ENCODE data around the gene DNAH12. TPM values are rescaled to one million over a fixed set of nuclear protein-coding genes. Genes with fewer than 3 reads are reported as not detected.
A peak's percentile ranks its signal among the peaks of the same experiment; 100 is the strongest.

DNAH12 gene
- total and polyA plus RNA-seq, 2 of the 13 experiments (the other 11 are each of a cell fraction or from before 2014, with no cell fraction given) = 0.11 TPM

DNA sequence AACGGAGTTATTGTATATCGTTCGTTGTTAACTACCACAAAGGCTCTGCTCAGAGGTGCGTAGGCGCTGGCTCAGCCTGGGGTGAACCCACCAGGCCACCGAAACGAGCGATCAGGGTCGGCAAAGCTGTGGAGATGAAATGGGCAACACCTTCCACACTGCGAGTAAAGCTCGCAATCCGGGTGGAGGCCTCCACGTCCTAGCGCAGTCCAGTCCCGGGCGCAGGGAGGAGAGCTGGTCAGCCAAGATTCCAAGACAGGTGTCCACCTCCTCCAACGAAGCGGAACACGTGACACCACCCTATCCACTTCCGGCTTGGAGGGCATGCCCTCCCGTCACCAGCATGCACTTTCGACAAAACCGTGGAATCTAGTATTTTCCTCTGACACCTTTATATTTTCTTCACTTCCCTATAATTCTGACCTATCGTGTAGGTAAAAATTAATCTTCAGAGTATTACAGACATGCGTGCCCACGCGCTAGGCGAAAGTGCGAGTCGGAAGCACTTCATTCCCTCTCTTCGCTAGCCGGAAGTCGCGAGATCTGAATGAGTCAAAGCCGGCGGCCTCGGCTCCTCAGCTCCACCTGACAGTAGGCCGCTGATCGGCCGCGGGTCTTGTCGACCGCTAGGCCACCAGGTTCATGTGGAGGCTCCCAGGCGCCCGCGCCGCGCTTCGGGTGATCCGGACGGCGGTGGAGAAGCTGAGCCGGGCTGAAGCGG, 11.8 kb upstream of the DNAH12 start, which contains the start of gene PDE12 (continued):
- TF ChIP-seq ZBTB43 (CRISPR knock-in tag; conservative IDR thresholded peaks at IDR 0.05) (no peak), CAMTA2 (CRISPR knock-in tag; IDR thresholded peaks at IDR 0.05; ENCODE audit: borderline replicate concordance) (no peak), ZNF205 (CRISPR knock-in tag; IDR thresholded peaks at IDR 0.05) (peak; percentile 73; the same call in 1 of the 2 replicates), CHD2 (IDR thresholded peaks at IDR 0.05; ENCODE audit: low read depth, low read length) (peak; percentile 94), ZFY (CRISPR knock-in tag; IDR thresholded peaks at IDR 0.05) (peak; percentile 99), NFIC (IDR thresholded peaks at IDR 0.05; ENCODE audit: low read length) (peak; percentile 56; the same call in 1 of the 2 replicates), ZNF770 (CRISPR knock-in tag; IDR thresholded peaks at IDR 0.05) (no peak), KLF6 (CRISPR knock-in tag; IDR thresholded peaks at IDR 0.05) (peak; percentile 84; the same call in 1 of the 2 replicates), BRD4 (CRISPR knock-in tag; IDR thresholded peaks at IDR 0.05) (0 out of 2 replicates have a peak, but pooled peaks have one; percentile 50), REL (CRISPR knock-in tag; conservative IDR thresholded peaks at IDR 0.05) (peak; percentile 85; the same call in 1 of the 2 replicates), ZNF441 (CRISPR knock-in tag; IDR thresholded peaks at IDR 0.05; ENCODE audit: borderline replicate concordance) (peak; percentile 80; the same call in 1 of the 2 replicates), NONO (IDR thresholded peaks at IDR 0.05) (no peak), NONO (CRISPR knock-in tag; conservative IDR thresholded peaks at IDR 0.05) (peak; percentile 96), MZF1 (CRISPR knock-in tag; IDR thresholded peaks at IDR 0.05; ENCODE audit: borderline replicate concordance) (no peak), ZSCAN20 (CRISPR knock-in tag; IDR thresholded peaks at IDR 0.05; ENCODE audit: borderline replicate concordance) (0 out of 2 replicates have a peak, but pooled peaks have one; percentile 72), TCF12 (IDR thresholded peaks at IDR 0.05) (no peak), TCF12 (CRISPR knock-in tag; IDR thresholded peaks at IDR 0.05) (no peak), ZNF567 (CRISPR knock-in tag; IDR thresholded peaks at IDR 0.05; ENCODE audit: borderline replicate concordance) (no peak)
- TF ChIP-seq, protein P1, sequence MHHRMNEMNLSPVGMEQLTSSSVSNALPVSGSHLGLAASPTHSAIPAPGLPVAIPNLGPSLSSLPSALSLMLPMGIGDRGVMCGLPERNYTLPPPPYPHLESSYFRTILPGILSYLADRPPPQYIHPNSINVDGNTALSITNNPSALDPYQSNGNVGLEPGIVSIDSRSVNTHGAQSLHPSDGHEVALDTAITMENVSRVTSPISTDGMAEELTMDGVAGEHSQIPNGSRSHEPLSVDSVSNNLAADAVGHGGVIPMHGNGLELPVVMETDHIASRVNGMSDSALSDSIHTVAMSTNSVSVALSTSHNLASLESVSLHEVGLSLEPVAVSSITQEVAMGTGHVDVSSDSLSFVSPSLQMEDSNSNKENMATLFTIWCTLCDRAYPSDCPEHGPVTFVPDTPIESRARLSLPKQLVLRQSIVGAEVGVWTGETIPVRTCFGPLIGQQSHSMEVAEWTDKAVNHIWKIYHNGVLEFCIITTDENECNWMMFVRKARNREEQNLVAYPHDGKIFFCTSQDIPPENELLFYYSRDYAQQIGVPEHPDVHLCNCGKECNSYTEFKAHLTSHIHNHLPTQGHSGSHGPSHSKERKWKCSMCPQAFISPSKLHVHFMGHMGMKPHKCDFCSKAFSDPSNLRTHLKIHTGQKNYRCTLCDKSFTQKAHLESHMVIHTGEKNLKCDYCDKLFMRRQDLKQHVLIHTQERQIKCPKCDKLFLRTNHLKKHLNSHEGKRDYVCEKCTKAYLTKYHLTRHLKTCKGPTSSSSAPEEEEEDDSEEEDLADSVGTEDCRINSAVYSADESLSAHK (CRISPR knock-in tag; IDR thresholded peaks at IDR 0.05; ENCODE audit: borderline replicate concordance) = 0 out of 2 replicates have a peak, but pooled peaks have one; percentile 33
- TF ChIP-seq, protein P2, sequence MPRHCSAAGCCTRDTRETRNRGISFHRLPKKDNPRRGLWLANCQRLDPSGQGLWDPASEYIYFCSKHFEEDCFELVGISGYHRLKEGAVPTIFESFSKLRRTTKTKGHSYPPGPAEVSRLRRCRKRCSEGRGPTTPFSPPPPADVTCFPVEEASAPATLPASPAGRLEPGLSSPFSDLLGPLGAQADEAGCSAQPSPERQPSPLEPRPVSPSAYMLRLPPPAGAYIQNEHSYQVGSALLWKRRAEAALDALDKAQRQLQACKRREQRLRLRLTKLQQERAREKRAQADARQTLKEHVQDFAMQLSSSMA (CRISPR knock-in tag; IDR thresholded peaks at IDR 0.05) = no peak
- TF ChIP-seq, protein P3, sequence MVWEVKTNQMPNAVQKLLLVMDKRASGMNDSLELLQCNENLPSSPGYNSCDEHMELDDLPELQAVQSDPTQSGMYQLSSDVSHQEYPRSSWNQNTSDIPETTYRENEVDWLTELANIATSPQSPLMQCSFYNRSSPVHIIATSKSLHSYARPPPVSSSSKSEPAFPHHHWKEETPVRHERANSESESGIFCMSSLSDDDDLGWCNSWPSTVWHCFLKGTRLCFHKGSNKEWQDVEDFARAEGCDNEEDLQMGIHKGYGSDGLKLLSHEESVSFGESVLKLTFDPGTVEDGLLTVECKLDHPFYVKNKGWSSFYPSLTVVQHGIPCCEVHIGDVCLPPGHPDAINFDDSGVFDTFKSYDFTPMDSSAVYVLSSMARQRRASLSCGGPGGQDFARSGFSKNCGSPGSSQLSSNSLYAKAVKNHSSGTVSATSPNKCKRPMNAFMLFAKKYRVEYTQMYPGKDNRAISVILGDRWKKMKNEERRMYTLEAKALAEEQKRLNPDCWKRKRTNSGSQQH (CRISPR knock-in tag; IDR thresholded peaks at IDR 0.05; ENCODE audit: low read depth) = peak; percentile 87

All from HepG2 (cell line).